H9 (cell line): ENCODE data around the gene ST3GAL5. TPM values are rescaled to one million over a fixed set of nuclear protein-coding genes. Genes with fewer than 3 reads are reported as not detected.
A peak's percentile ranks its signal among the peaks of the same experiment; 100 is the strongest.

Source experiments
- DNase-seq: peaks from one replicate; pipeline ENCODE4 v3.0.0-alpha.2; 2017
- H2AFZ ChIP-seq: one replicate; pipeline ENCODE4 v1.6.1; 2013; ENCODE audit warnings: mild to moderate bottlenecking, low read length, control low read depth, moderate library complexity
- H2AK5ac ChIP-seq: 2 replicates; pipeline ENCODE4 v1.6.1; 2013; ENCODE audit warnings: low read length, control low read depth, mixed read lengths; ENCODE audit not compliant: insufficient read length
- H2BK120ac ChIP-seq: one replicate; pipeline ENCODE4 v1.6.1; 2013; ENCODE audit warnings: low read depth, mild to moderate bottlenecking, low read length, control low read depth, inconsistent platforms; ENCODE audit not compliant: poor library complexity, severe bottlenecking
- H2BK12ac ChIP-seq: 2 replicates; pipeline ENCODE4 v1.6.1; 2013; ENCODE audit warnings: low read length, control low read depth, mixed read lengths, low read depth; ENCODE audit not compliant: insufficient read length
- H2BK15ac ChIP-seq: 2 replicates; pipeline ENCODE4 v1.6.1; 2013; ENCODE audit warnings: low read depth, low read length, control low read depth
- H2BK20ac ChIP-seq: one replicate; pipeline ENCODE4 v1.6.1; 2013; ENCODE audit warnings: low read depth, mild to moderate bottlenecking, low read length, control low read depth, inconsistent platforms; ENCODE audit not compliant: poor library complexity, severe bottlenecking
- H2BK5ac ChIP-seq: 2 replicates; pipeline ENCODE4 v1.6.1; 2013; ENCODE audit warnings: low read length, control low read depth, mixed read lengths; ENCODE audit not compliant: insufficient read length
- H3K14ac ChIP-seq: 2 replicates; pipeline ENCODE4 v1.6.1; 2013; ENCODE audit warnings: low read length, control low read depth; ENCODE audit not compliant: insufficient read depth
- H3K18ac ChIP-seq: 2 replicates; pipeline ENCODE4 v1.6.1; 2013; ENCODE audit warnings: low read depth, mild to moderate bottlenecking, mixed read lengths, low read length, control low read depth; ENCODE audit not compliant: insufficient read length
- H3K23ac ChIP-seq: 2 replicates; pipeline ENCODE4 v1.6.1; 2013; ENCODE audit warnings: low read length, control low read depth, mixed read lengths, low read depth; ENCODE audit not compliant: insufficient read length
- H3K23me2 ChIP-seq: 2 replicates; pipeline ENCODE4 v1.6.1; 2013; ENCODE audit warnings: low read depth, mild to moderate bottlenecking, mixed read lengths, low read length, control low read depth; ENCODE audit not compliant: insufficient read length, poor library complexity, severe bottlenecking
- H3K27ac ChIP-seq: 2 replicates; pipeline ENCODE4 v1.5.1; 2013; ENCODE audit warnings: low read length, control low read depth, mixed read lengths, low read depth; ENCODE audit not compliant: insufficient read length
- H3K27me3 ChIP-seq: 2 replicates; pipeline ENCODE4 v1.6.1; 2013; ENCODE audit warnings: low read length, control low read depth, inconsistent platforms; ENCODE audit not compliant: insufficient read depth
- H3K4ac ChIP-seq: 2 replicates; pipeline ENCODE4 v1.6.1; 2013; ENCODE audit warnings: low read depth, mild to moderate bottlenecking, control low read depth, inconsistent platforms, low read length, moderate library complexity
- H3K4me1 ChIP-seq: 2 replicates; pipeline ENCODE4 v1.6.1; 2013; ENCODE audit warnings: low read length, control low read depth, inconsistent platforms; ENCODE audit not compliant: insufficient read depth
- H3K4me2 ChIP-seq: 2 replicates; pipeline ENCODE4 v1.6.1; 2013; ENCODE audit warnings: low read length, control low read depth, mixed read lengths; ENCODE audit not compliant: insufficient read length, insufficient read depth
- H3K56ac ChIP-seq: 2 replicates; pipeline ENCODE4 v1.6.1; 2013; ENCODE audit warnings: low read depth, mild to moderate bottlenecking, mixed read lengths, low read length, control low read depth; ENCODE audit not compliant: insufficient read length
- H3K79me1 ChIP-seq: 2 replicates; pipeline ENCODE4 v1.6.1; 2013; ENCODE audit warnings: low read depth, mild to moderate bottlenecking, moderate library complexity, low read length, control low read depth, inconsistent platforms; ENCODE audit not compliant: insufficient read depth, poor library complexity, severe bottlenecking
- H3K79me2 ChIP-seq: 2 replicates; pipeline ENCODE4 v1.6.1; 2013; ENCODE audit warnings: low read length, control low read depth, inconsistent platforms; ENCODE audit not compliant: insufficient read depth
- H3K9ac ChIP-seq: 2 replicates; pipeline ENCODE4 v1.6.1; 2013; ENCODE audit warnings: low read length, control low read depth, mixed read lengths; ENCODE audit not compliant: insufficient read length; ENCODE audit errors: extremely low read depth
- H3K9me3 ChIP-seq: one replicate; pipeline ENCODE4 v1.6.1; 2013; ENCODE audit warnings: low read depth, low read length, inconsistent platforms; ENCODE audit not compliant: control insufficient read depth
- H3T11ph ChIP-seq: one replicate; pipeline ENCODE4 v1.6.1; 2013; ENCODE audit warnings: mild to moderate bottlenecking, low read length, control low read depth, inconsistent platforms
- H4K20me1 ChIP-seq: one replicate; pipeline ENCODE4 v1.6.1; 2013; ENCODE audit not compliant: control insufficient read depth, insufficient read length, insufficient read depth
- H4K5ac ChIP-seq: 2 replicates; pipeline ENCODE4 v1.6.1; 2013; ENCODE audit warnings: low read depth, mild to moderate bottlenecking, mixed read lengths, low read length, control low read depth; ENCODE audit not compliant: insufficient read length
- H4K8ac ChIP-seq: replicated peaks from 2 replicates; pipeline ENCODE4 v1.6.1; 2013; ENCODE audit warnings: low read length, control low read depth, mixed read lengths, low read depth; ENCODE audit not compliant: insufficient read length
- H4K91ac ChIP-seq: 2 replicates; pipeline ENCODE4 v1.6.1; 2013; ENCODE audit warnings: low read depth, mild to moderate bottlenecking, moderate library complexity, mixed read lengths, low read length, control low read depth; ENCODE audit not compliant: insufficient read length
- H3K27ac Mint-ChIP-seq, 3 experiments: 2 replicates in 2 of 3; 3 replicates in 1 of 3; pipeline ENCODE4 v1.8.0; 2020 to 2021; ENCODE audit warnings: mixed read lengths in 3 of 3, mild to moderate bottlenecking in 1 of 3, moderate library complexity in 1 of 3
- H3K27me3 Mint-ChIP-seq: 2 replicates; pipeline ENCODE4 v1.8.0; 2021; ENCODE audit warnings: low read depth, mild to moderate bottlenecking, moderate library complexity, mixed read lengths
- H3K36me3 Mint-ChIP-seq, 3 experiments: 2 replicates in 2 of 3; 3 replicates in 1 of 3; pipeline ENCODE4 v1.8.0; 2020 to 2021; ENCODE audit warnings: low read depth in 3 of 3, mixed read lengths in 3 of 3; ENCODE audit not compliant: insufficient read depth in 1 of 3
- H3K4me1 Mint-ChIP-seq, 2 experiments: 2 replicates each; pipeline ENCODE4 v1.8.0; 2020; ENCODE audit warnings: mixed read lengths in 2 of 2
- H3K4me3 Mint-ChIP-seq, 2 experiments: 2 replicates in 1 of 2; 3 replicates in 1 of 2; pipeline ENCODE4 v1.8.0; 2020 to 2021; ENCODE audit warnings: mild to moderate bottlenecking in 2 of 2, mixed read lengths in 2 of 2, moderate library complexity in 1 of 2
- H3K9me3 Mint-ChIP-seq, 2 experiments: 2 replicates in 1 of 2; 3 replicates in 1 of 2; pipeline ENCODE4 v1.8.0; 2020; ENCODE audit warnings: mild to moderate bottlenecking in 2 of 2, mixed read lengths in 2 of 2, moderate library complexity in 1 of 2
- WGBS: extraction: QIAGEN DNeasy Blood & Tissue Kit; methylation state at CpG from one replicate; pipeline ENCODE4 v1.1.7; 2013; ENCODE audit warnings: missing lambda C conversion rate, low lambda C conversion rate, mixed read lengths; ENCODE audit not compliant: insufficient read length; ENCODE audit errors: extremely low coverage; 5-methylcytosine and 5-hydroxymethylcytosine counted together
- total RNA-seq: library from RNA; stranded (reverse); gene quantifications from 2 replicates; pipeline ENCODE4 v1.2.1, GENCODE V29; 2021
- TF ChIP-seq, protein P1 (sequence below): fragments of 200-600 bp; sonication (generic); conservative IDR thresholded peaks from 3 replicates; pipeline ENCODE4 v1.8.0; 2021; ENCODE audit warnings: antibody characterized with exemption, mild to moderate bottlenecking

Gene ST3GAL5
- total RNA-seq, 1 experiment from 2014 or later, result 3.3 TPM

DNA sequence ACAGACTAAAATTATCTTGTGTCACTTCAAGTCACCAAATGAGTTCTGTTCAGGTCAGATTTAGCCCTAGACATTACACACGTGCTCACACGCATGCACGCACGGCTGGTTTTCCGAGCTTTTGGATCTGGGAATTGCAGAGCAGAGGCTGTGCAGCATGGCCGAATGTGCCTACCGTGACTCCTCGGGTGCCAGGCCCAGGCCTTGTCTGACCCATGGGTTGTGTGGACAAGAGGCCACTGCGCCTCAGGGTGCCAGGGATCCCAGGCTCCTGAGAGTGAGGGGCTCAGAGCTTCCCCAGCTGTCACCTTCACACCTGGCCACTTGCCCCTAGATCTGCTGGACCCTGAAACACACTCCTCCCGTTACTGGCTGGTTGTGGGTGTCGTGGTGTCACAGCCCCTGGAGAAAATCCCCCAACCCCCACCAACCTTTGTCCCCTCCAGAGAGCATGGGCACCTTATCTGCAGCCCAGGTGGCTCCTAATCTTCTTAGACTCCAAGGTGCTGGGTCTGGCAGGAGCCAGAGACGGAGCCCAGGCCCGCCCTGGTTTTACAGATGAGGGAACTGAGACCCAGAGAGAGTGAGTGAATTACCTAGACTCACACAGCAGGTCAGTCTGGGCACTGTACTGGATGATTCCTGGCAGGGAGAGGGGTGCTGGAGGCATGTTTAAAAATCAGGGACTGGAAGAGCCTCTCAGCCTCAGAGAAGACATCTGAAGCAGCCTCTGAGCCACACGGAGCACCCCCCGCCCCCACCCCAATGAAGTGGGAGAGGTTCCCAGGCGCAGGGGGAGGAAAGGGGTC is 78.2 kb downstream of the ST3GAL5 start:
- no peak overlapping the region for H3K9ac ChIP-seq
- no peak overlapping the region for H2BK12ac ChIP-seq
- no peak overlapping the region for H3K23ac ChIP-seq
- Mint-ChIP-seq H3K36me3 (no peaks in the 10 kb centered on the region), H3K4me1 (peaks cover 0 to 9% of the 10 kb centered on the region in 2 experiments; a peak in 3 of 4 replicates), H3K27ac (no peak overlapping the region; a peak in 1 of 7 replicates), H3K9me3 (no peaks in the 10 kb centered on the region; a peak in 1 of 5 replicates), H3K27me3 (peaks cover 16% of the 10 kb centered on the region), H3K4me3 (peak overlapping the region in 1 of 2 experiments; percentile 44; a peak in 1 of 5 replicates)
- no peak overlapping the region for H2BK15ac ChIP-seq
- no peak overlapping the region for H4K91ac ChIP-seq
- H2BK120ac ChIP-seq, result no peak overlapping the region
- no peak overlapping the region for H3K27ac ChIP-seq
- no peak overlapping the region for H3K4ac ChIP-seq
- TF ChIP-seq, protein P1, sequence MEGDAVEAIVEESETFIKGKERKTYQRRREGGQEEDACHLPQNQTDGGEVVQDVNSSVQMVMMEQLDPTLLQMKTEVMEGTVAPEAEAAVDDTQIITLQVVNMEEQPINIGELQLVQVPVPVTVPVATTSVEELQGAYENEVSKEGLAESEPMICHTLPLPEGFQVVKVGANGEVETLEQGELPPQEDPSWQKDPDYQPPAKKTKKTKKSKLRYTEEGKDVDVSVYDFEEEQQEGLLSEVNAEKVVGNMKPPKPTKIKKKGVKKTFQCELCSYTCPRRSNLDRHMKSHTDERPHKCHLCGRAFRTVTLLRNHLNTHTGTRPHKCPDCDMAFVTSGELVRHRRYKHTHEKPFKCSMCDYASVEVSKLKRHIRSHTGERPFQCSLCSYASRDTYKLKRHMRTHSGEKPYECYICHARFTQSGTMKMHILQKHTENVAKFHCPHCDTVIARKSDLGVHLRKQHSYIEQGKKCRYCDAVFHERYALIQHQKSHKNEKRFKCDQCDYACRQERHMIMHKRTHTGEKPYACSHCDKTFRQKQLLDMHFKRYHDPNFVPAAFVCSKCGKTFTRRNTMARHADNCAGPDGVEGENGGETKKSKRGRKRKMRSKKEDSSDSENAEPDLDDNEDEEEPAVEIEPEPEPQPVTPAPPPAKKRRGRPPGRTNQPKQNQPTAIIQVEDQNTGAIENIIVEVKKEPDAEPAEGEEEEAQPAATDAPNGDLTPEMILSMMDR, result no peak
- H3K79me1 ChIP-seq, result no peaks in the 10 kb centered on the region
- no CpG with 5 or more reads among the region's 16 CpGs for WGBS
- no peak overlapping the region for H4K8ac ChIP-seq
- H3K14ac ChIP-seq, result no peak overlapping the region
- no peak overlapping the region for H2BK20ac ChIP-seq
- no peaks in the 10 kb centered on the region; the same call in 1 of the 2 replicates for H3K4me1 ChIP-seq
- no peaks in the 10 kb centered on the region for H3K27me3 ChIP-seq
- no peak overlapping the region for H2AK5ac ChIP-seq
- H2AFZ ChIP-seq, result no peak overlapping the region
- H3T11ph ChIP-seq, result no peak overlapping the region
- no peak overlapping the region for H2BK5ac ChIP-seq
- no peak overlapping the region for H3K18ac ChIP-seq
- no peak for DNase-seq
- no peak overlapping the region for H4K5ac ChIP-seq
- no peaks in the 10 kb centered on the region for H3K9me3 ChIP-seq
- H3K79me2 ChIP-seq, result no peaks in the 10 kb centered on the region
- peaks cover 2% of the 10 kb centered on the region for H4K20me1 ChIP-seq
- no peak overlapping the region for H3K4me2 ChIP-seq
- no peak overlapping the region for H3K56ac ChIP-seq
- no peaks in the 10 kb centered on the region for H3K23me2 ChIP-seq
